BJ (cell line): ENCODE data around the gene ZSCAN23. TPM values are rescaled to one million over a fixed set of nuclear protein-coding genes. Genes with fewer than 3 reads are reported as not detected.

Experiments used
- CTCF ChIA-PET: fragments of 350-600 bp; formaldehyde crosslinking; extraction: SDS; loops from one replicate; lab custom pipeline; 2021; ENCODE audit warnings: antibody characterized with exemption, inconsistent platforms; lab: Yijun Ruan, JAX
- POLR2A ChIA-PET: fragments of 300-600 bp; sonication (Branson Sonifier 250); formaldehyde crosslinking; extraction: SDS; loops from one replicate; lab custom pipeline; 2021; ENCODE audit warnings: antibody characterized with exemption; lab: Charles Lee
- DNase-seq: peaks from one replicate; pipeline ENCODE4 v3.0.0-alpha.2; 2011; ENCODE audit warnings: low read depth
- H3K27me3 ChIP-seq: 2 replicates; pipeline ENCODE4 v1.6.0; 2011; ENCODE audit warnings: low read length; ENCODE audit not compliant: control insufficient read depth, insufficient read depth
- H3K36me3 ChIP-seq: 2 replicates; pipeline ENCODE4 v1.5.1; 2011; ENCODE audit warnings: low read length; ENCODE audit not compliant: control insufficient read depth, insufficient read depth
- H3K4me3 ChIP-seq: 2 replicates; pipeline ENCODE4 v1.5.1; 2011; ENCODE audit warnings: low read depth, mild to moderate bottlenecking, control low read depth, low read length
- CTCF ChIP-seq: IDR thresholded peaks from 2 replicates; pipeline ENCODE4 v1.5.1; 2011; ENCODE audit warnings: low read depth, mild to moderate bottlenecking, control low read depth, inconsistent platforms, low read length, moderate library complexity; ENCODE audit not compliant: insufficient read depth
- polyA plus RNA-seq: library from polyadenylated mRNA; depleted of rRNA; stranded (reverse); fragments of >200 nt; gene quantifications from 2 replicates; pipeline ENCODE4 v1.2.3, GENCODE V29; 2011; rRNA removed
- small RNA-seq: library from RNA; depleted of rRNA; stranded (forward); fragments of <200 nt; gene quantifications from one replicate; pipeline ENCODE3, GENCODE V24; 2012; ENCODE audit warnings: low replicate concordance, low read depth; ENCODE audit not compliant: insufficient read length

The ZSCAN23 gene
- polyA plus RNA-seq, 1 experiment, result 1.8 TPM

DNA sequence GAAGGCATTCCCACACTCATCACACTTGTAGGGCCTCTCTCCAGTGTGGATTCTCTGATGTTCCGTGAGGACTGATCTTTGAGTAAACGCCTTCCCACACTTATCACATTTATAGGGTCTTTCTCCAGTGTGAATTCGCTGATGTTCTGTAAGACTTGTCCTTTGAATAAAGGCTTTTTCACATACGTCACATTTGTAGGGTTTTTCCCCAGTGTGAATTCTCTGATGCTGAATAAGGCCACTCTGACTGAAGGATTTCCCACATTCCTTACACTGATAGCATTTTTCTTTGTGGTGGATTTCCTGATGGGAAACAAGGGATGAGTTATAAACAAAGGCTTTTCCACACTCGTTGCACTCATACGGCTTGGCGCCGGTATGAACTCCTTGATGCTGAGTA, 52.6 kb downstream of the ZSCAN23 start:
- ChIA-PET CTCF (no interaction called here), POLR2A (no interaction called here)
- H3K36me3 ChIP-seq, result peaks cover 16% of the 10 kb centered on the region
- H3K27me3 ChIP-seq, result no peaks in the 10 kb centered on the region
- H3K4me3 ChIP-seq, result no peak overlapping the region
- DNase-seq, result no peak
- TF ChIP-seq CTCF, result no peak

- TF ChIP-seq CTCF, result no peak
- Histone ChIP-seq H3K4me3 (no peak overlapping the region), H3K27me3 (no peaks in the 10 kb centered on the region), H3K36me3 (peaks cover 6% of the 10 kb centered on the region)
- ChIA-PET CTCF (interaction anchor here (0.5 to 2.5 kb wide), 8 partner anchors 11 to 111 kb away, joined by 3 to 14 read pairs (median 4); no protein-coding TSS in a partner anchor), POLR2A (interaction anchor here (0.6 kb wide), 1 partner anchor 14 kb away, joined by 4 read pairs; no protein-coding TSS in a partner anchor)
- DNase-seq, result no peak
Observed at GRCh38 chr6:28384143-28384533, 59.2 kb downstream of the ZSCAN23 start.

DNA sequence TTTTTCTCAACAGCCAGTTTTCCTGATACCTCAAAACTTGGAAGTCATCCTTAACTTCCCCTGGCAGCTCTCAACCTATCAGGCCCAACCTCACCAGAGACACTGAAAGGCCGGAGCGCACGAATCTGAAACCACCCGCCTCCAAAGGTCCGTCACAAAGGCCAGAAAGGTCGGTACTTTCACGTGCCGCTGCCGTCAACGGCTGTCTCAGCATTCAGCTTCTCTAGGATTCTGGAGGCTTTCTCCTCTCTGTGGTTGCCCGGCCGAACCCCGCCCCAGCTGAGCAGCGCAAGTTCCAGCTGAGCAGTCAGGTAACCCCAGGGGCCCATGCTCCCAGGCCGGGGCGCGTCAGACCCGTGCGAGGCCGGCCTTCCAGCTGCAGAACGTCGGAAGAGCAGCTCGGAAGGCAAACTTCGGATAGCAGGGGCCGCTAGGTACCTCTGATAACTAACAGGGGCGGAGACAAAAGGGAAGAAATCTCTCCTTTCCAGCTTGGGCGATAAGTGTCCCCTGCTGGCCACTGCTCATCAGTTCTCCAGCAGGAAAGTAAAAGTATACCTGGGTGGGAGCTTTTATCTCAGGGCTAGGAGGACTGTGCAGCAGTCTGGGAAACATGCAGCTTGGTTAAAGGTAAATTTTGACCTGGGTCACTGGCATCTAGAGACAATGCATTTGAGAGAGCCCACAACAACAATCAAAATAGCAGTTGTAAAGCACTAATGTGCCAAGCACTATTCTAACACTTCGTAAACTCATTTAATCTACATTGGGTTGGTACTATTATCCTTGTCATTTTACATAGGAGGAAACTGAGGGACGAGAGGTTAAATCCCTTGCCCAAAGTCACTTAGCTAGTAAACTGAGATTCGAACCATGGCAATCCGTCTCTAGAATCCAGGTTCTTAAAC, 59.8 kb downstream of the ZSCAN23 start:
- POLR2A ChIA-PET, result interaction anchor here (0.6 kb wide), 2 partner anchors 15 to 269 kb away, joined by 3 to 4 read pairs; no protein-coding TSS in a partner anchor
- CTCF ChIA-PET, result interaction anchor here (0.5 to 2.5 kb wide), 12 partner anchors 10 to 763 kb away, joined by 3 to 14 read pairs (median 4); no protein-coding TSS in a partner anchor
- peak; percentile 59 for TF ChIP-seq CTCF
- Histone ChIP-seq H3K4me3 (peak overlapping the region; percentile 43), H3K36me3 (peaks cover 6% of the 10 kb centered on the region), H3K27me3 (no peaks in the 10 kb centered on the region)
- peak; percentile 34 for DNase-seq

Small RNAs within 50 kb of the gene (small RNA-seq; reads per million reads assigned to genes)
- gene RNU2-45P, result not detected

Other genes with a start within 250 kb of the ZSCAN23 start
- 9.9 and 11.7 TPM in 2 replicates for gene ZSCAN9, start 218.2 kb downstream of the ZSCAN23 start, polyA plus RNA-seq
- 3.0 and 3.3 TPM in 2 replicates for gene ZKSCAN4, start 191.2 kb downstream of the ZSCAN23 start, polyA plus RNA-seq
- 0.72 TPM in 2 replicates for gene NKAPL, start 184.2 kb downstream of the ZSCAN23 start, polyA plus RNA-seq
- gene ZSCAN26, start 176.3 kb downstream of the ZSCAN23 start, polyA plus RNA-seq, result 14.6 and 19.5 TPM in 2 replicates
- 3.1 and 3.4 TPM in 2 replicates for gene PGBD1, start 161.9 kb downstream of the ZSCAN23 start, polyA plus RNA-seq
- 1.7 and 1.9 TPM in 2 replicates for gene ZSCAN31, start 107.3 kb downstream of the ZSCAN23 start, polyA plus RNA-seq
- gene ZKSCAN3, start 93.5 kb downstream of the ZSCAN23 start, polyA plus RNA-seq, result 2.1 and 2.9 TPM in 2 replicates
- gene ZSCAN12, start 43.7 kb downstream of the ZSCAN23 start, polyA plus RNA-seq, result 2.2 and 2.9 TPM in 2 replicates
- not detected in 2 replicates for gene GPX6, start 72.3 kb upstream of the ZSCAN23 start, polyA plus RNA-seq
- not detected in 2 replicates for gene GPX5, start 82.4 kb upstream of the ZSCAN23 start, polyA plus RNA-seq